Neural cell (in vitro differentiated cells): ENCODE measurements around the gene DHCR24. TPM values are rescaled to one million over a fixed set of nuclear protein-coding genes. Genes with fewer than 3 reads are reported as not detected.

Experiments used
- H2AFZ ChIP-seq: fragments of 200-600, 300-800 bp; sonication (generic), shearing (Covaris generic); 2 replicates; pipeline ENCODE4 v1.6.0; 2014; ENCODE audit warnings: low read depth, mild to moderate bottlenecking, antibody characterized with exemption, low read length, moderate library complexity
- H3F3A ChIP-seq: fragments of 200-600 bp; shearing (Covaris generic); 2 replicates; pipeline ENCODE4 v1.6.1; 2016; ENCODE audit warnings: mild to moderate bottlenecking, moderate library complexity, mixed read lengths, antibody characterized with exemption, low read length; ENCODE audit not compliant: insufficient read depth, poor library complexity, severe bottlenecking
- H3K27ac ChIP-seq: fragments of 200-600, 300-800 bp; sonication (generic), shearing (Covaris generic); 2 replicates; pipeline ENCODE4 v1.5.1; 2014; ENCODE audit warnings: mild to moderate bottlenecking, low read length, moderate library complexity
- H3K27me3 ChIP-seq: fragments of 300-800, 200-600 bp; sonication (generic), shearing (Covaris generic); 2 replicates; pipeline ENCODE4 v1.6.0; 2014; ENCODE audit warnings: mild to moderate bottlenecking, low read depth, low read length, moderate library complexity; ENCODE audit not compliant: insufficient read depth
- H3K36me3 ChIP-seq: fragments of 300-800, 200-600 bp; sonication (generic), shearing (Covaris generic); 2 replicates; pipeline ENCODE4 v1.5.1; 2014; ENCODE audit warnings: mild to moderate bottlenecking, antibody characterized with exemption, low read length, moderate library complexity; ENCODE audit not compliant: insufficient read depth
- H3K4me2 ChIP-seq: fragments of 300-800, 200-600 bp; sonication (generic), shearing (Covaris generic); 2 replicates; pipeline ENCODE4 v1.6.0; 2014; ENCODE audit warnings: mild to moderate bottlenecking, low read length
- H3K4me3 ChIP-seq: fragments of 300-800, 200-600 bp; sonication (generic), shearing (Covaris generic); 2 replicates; pipeline ENCODE4 v1.5.1; 2014; ENCODE audit warnings: mild to moderate bottlenecking, low read length, moderate library complexity
- H3K79me2 ChIP-seq: fragments of 200-600 bp; shearing (Covaris generic); replicated peaks from 2 replicates; pipeline ENCODE4 v1.6.0; 2014; ENCODE audit warnings: mild to moderate bottlenecking, low read length, moderate library complexity; ENCODE audit not compliant: insufficient read depth
- H3K9ac ChIP-seq: fragments of 300-800, 200-600 bp; sonication (generic), shearing (Covaris generic); 2 replicates; pipeline ENCODE4 v1.6.1; 2016; ENCODE audit warnings: mild to moderate bottlenecking, low read length, mixed read lengths
- H3K9me2 ChIP-seq: fragments of 200-600 bp; shearing (Covaris generic); 2 replicates; pipeline ENCODE4 v1.6.1; 2016; ENCODE audit warnings: mild to moderate bottlenecking, low read length, mixed read lengths; ENCODE audit not compliant: insufficient read depth
- H3K9me3 ChIP-seq: fragments of 200-600, 300-800 bp; sonication (generic), shearing (Covaris generic); 2 replicates; pipeline ENCODE4 v1.6.1; 2016; ENCODE audit warnings: mild to moderate bottlenecking, mixed run types, low read length, moderate library complexity, mixed read lengths
- H4K20me1 ChIP-seq: fragments of 200-600 bp; shearing (Covaris generic); 2 replicates; pipeline ENCODE4 v1.6.1; 2016; ENCODE audit warnings: mild to moderate bottlenecking, mixed run types; ENCODE audit not compliant: insufficient read depth
- CTCF ChIP-seq: fragments of 450-650 bp; IDR thresholded peaks from 2 replicates; pipeline ENCODE4 v1.5.1; 2014; ENCODE audit warnings: antibody characterized with exemption, mild to moderate bottlenecking, moderate library complexity; ENCODE audit not compliant: poor library complexity, severe bottlenecking
- EP300 ChIP-seq: fragments of 450-650 bp; conservative IDR thresholded peaks from 2 replicates; pipeline ENCODE4 v1.6.1; 2014; ENCODE audit warnings: antibody characterized with exemption, mild to moderate bottlenecking, moderate library complexity; ENCODE audit not compliant: poor library complexity, severe bottlenecking
- EZH2 ChIP-seq: fragments of 200-600, 300-800 bp; shearing (Covaris generic), sonication (generic); IDR thresholded peaks from 2 replicates; pipeline ENCODE4 v1.6.1; 2014; ENCODE audit warnings: antibody characterized with exemption, low read length, borderline replicate concordance, mild to moderate bottlenecking; ENCODE audit not compliant: insufficient read depth, poor library complexity, severe bottlenecking
- MXI1 ChIP-seq: fragments of 450-650 bp; conservative IDR thresholded peaks from 2 replicates; pipeline ENCODE4 v1.6.1; 2014; ENCODE audit warnings: antibody characterized with exemption, mild to moderate bottlenecking; ENCODE audit not compliant: poor library complexity, severe bottlenecking
- POLR2AphosphoS5 ChIP-seq: IDR thresholded peaks from 2 replicates; pipeline ENCODE4 v1.6.1; 2012
- RAD21 ChIP-seq: fragments of 450-650 bp; conservative IDR thresholded peaks from 2 replicates; pipeline ENCODE4 v1.6.1; 2014; ENCODE audit warnings: antibody characterized with exemption, mild to moderate bottlenecking, moderate library complexity
- REST ChIP-seq: IDR thresholded peaks from 2 replicates; pipeline ENCODE4 v1.6.1; 2012; ENCODE audit warnings: borderline replicate concordance
- SMC3 ChIP-seq: fragments of 450-650 bp; conservative IDR thresholded peaks from 2 replicates; pipeline ENCODE4 v1.6.1; 2014; ENCODE audit warnings: antibody characterized with exemption, mild to moderate bottlenecking, moderate library complexity; ENCODE audit not compliant: poor library complexity
- TAF1 ChIP-seq: IDR thresholded peaks from 2 replicates; pipeline ENCODE4 v1.6.1; 2012; ENCODE audit warnings: low read depth
- polyA plus RNA-seq: library from polyadenylated mRNA; depleted of rRNA; stranded (reverse); fragments of >200 nt; gene quantifications from 2 replicates; pipeline ENCODE4 v1.2.3, GENCODE V29; 2014

The DHCR24 gene
- polyA plus RNA-seq, 1 donor from 2014 or later: 91.3 TPM

- Histone ChIP-seq H3K27me3 (no peaks in the 10 kb centered on the region), H3K27ac (no peak overlapping the region), H3K79me2 (no peaks in the 10 kb centered on the region), H3K4me3 (no peak overlapping the region), H3F3A (no peaks in the 10 kb centered on the region), H3K9me3 (no peaks in the 10 kb centered on the region), H3K4me2 (no peak overlapping the region), H3K36me3 (no peaks in the 10 kb centered on the region), H4K20me1 (no peaks in the 10 kb centered on the region), H3K9ac (no peak overlapping the region), H2AFZ (no peak overlapping the region), H3K9me2 (no peaks in the 10 kb centered on the region)
- no peak for TF ChIP-seq MXI1
- no peak for TF ChIP-seq EP300
- no peak for TF ChIP-seq REST
- no peak for TF ChIP-seq EZH2
- TF ChIP-seq TAF1: no peak
- TF ChIP-seq POLR2AphosphoS5: no peak
- TF ChIP-seq RAD21: no peak
- TF ChIP-seq CTCF: no peak
- no peak for TF ChIP-seq SMC3
These were observed 43.5 kb downstream of the DHCR24 start for GRCh38 chr1:54843449-54843848.

GRCh38 chr1:54842963-54843362 lies 44.0 kb downstream of the DHCR24 start:
- Histone ChIP-seq H3K9me3 (no peaks in the 10 kb centered on the region), H2AFZ (no peak overlapping the region), H3K27ac (no peak overlapping the region), H3K4me3 (no peak overlapping the region), H3K27me3 (no peaks in the 10 kb centered on the region), H3K9ac (no peak overlapping the region), H3F3A (no peaks in the 10 kb centered on the region), H3K4me2 (no peak overlapping the region), H3K9me2 (no peaks in the 10 kb centered on the region), H3K79me2 (no peaks in the 10 kb centered on the region), H3K36me3 (no peaks in the 10 kb centered on the region), H4K20me1 (no peaks in the 10 kb centered on the region)
- no peak for TF ChIP-seq CTCF
- TF ChIP-seq EZH2: no peak
- TF ChIP-seq RAD21: no peak
- no peak for TF ChIP-seq REST
- no peak for TF ChIP-seq EP300
- TF ChIP-seq MXI1: no peak
- TF ChIP-seq SMC3: no peak
- no peak for TF ChIP-seq POLR2AphosphoS5
- no peak for TF ChIP-seq TAF1
